Occipital lobe (tissue), 2 donors: Measurements from ENCODE around the gene ZNF431. TPM values are rescaled to one million over a fixed set of nuclear protein-coding genes. Genes with fewer than 3 reads are reported as not detected.
A peak's percentile ranks its signal among the peaks of the same experiment; 100 is the strongest.
"Not testable (repeated sequence)": the region's sequence is repeated elsewhere in the genome, so short reads cannot be mapped to it uniquely, and the experiment has no call there.

Experiments used
- DNase-seq: peaks from one replicate; lab custom pipeline; 2025; lab: John Stamatoyannopoulos, UW
- total RNA-seq: library from RNA; depleted of rRNA; stranded (reverse); fragments of >200 nt; gene quantifications from one replicate; pipeline ENCODE4 v1.2.3, GENCODE V29; 2014

Gene ZNF431
- 24.6 TPM for total RNA-seq

GRCh38 chr19:21141787-21142464, at the start of gene ZNF431:
Gene ZNF431, plus strand, starts transcription at chr19:21142040. Its CDS starts 144 bp downstream, at chr19:21142184.
- DNase-seq, result peak; percentile 92

GRCh38 chr19:21092109-21092508, 49.7 kb upstream of the ZNF431 start:
- DNase-seq, result no peak

GRCh38 chr19:21094347-21095025, 47.4 kb upstream of the ZNF431 start:
- no peak for DNase-seq

GRCh38 chr19:21098291-21098690, 43.5 kb upstream of the ZNF431 start:
- no peak for DNase-seq

- no peak for DNase-seq
Measured at GRCh38 chr19:21101521-21102242, 40.2 kb upstream of the ZNF431 start.

GRCh38 chr19:21109116-21109515, 32.7 kb upstream of the ZNF431 start:
- no peak for DNase-seq

- no peak for DNase-seq
Measured at GRCh38 chr19:21110183-21110582, 31.7 kb upstream of the ZNF431 start.

GRCh38 chr19:21115430-21115829, 26.4 kb upstream of the ZNF431 start:
- DNase-seq, result no peak

- no peak for DNase-seq
Measured at GRCh38 chr19:21117041-21117907, 24.6 kb upstream of the ZNF431 start.

GRCh38 chr19:21126078-21126477, 15.8 kb upstream of the ZNF431 start:
- DNase-seq, result no peak

GRCh38 chr19:21127001-21127400, 14.8 kb upstream of the ZNF431 start:
- DNase-seq, result no peak

- DNase-seq, result no peak
Measured at GRCh38 chr19:21127898-21128297, 13.9 kb upstream of the ZNF431 start.

- no peak for DNase-seq
Measured at GRCh38 chr19:21128901-21129698, 12.7 kb upstream of the ZNF431 start.

GRCh38 chr19:21130097-21130775, 11.6 kb upstream of the ZNF431 start:
- no peak for DNase-seq

GRCh38 chr19:21133633-21134032, 8.2 kb upstream of the ZNF431 start:
- no peak for DNase-seq

GRCh38 chr19:21134934-21135366, 6.9 kb upstream of the ZNF431 start:
- DNase-seq, result no peak

- DNase-seq, result no peak
Measured at GRCh38 chr19:21135433-21135832, 6.4 kb upstream of the ZNF431 start.

- DNase-seq, result no peak
Measured at GRCh38 chr19:21138130-21138529, 3.7 kb upstream of the ZNF431 start.

GRCh38 chr19:21141006-21141405, 834 bp upstream of the ZNF431 start:
- not testable (repeated sequence) for DNase-seq

- DNase-seq, result no peak
Measured at GRCh38 chr19:21143428-21143827, 1.6 kb downstream of the ZNF431 start.
